HEK293T (cell line): ENCODE results near the gene NLRP7.
"Not testable (repeated sequence)": the region's sequence is repeated elsewhere in the genome, so short reads cannot be mapped to it uniquely, and the experiment has no call there.

ENCODE experiments used
- ARNT ChIP-seq: fragments of 450-650 bp; IDR thresholded peaks from 2 replicates; pipeline ENCODE4 v1.6.1; 2017; ENCODE audit warnings: mild to moderate bottlenecking
- BHLHE40 ChIP-seq: fragments of 450-650 bp; IDR thresholded peaks from 2 replicates; pipeline ENCODE4 v1.6.1; 2016; ENCODE audit warnings: mild to moderate bottlenecking, moderate library complexity, borderline replicate concordance
- CTBP1 ChIP-seq: fragments of 450-650 bp; IDR thresholded peaks from 2 replicates; pipeline ENCODE4 v1.6.1; 2016; ENCODE audit warnings: borderline replicate concordance
- ELF4 ChIP-seq: fragments of 450-650 bp; IDR thresholded peaks from 2 replicates; pipeline ENCODE4 v1.6.1; 2017; ENCODE audit warnings: antibody characterized with exemption
- FOXA1 ChIP-seq: fragments of 450-650 bp; IDR thresholded peaks from 2 replicates; pipeline ENCODE4 v1.6.1; 2016; ENCODE audit warnings: mild to moderate bottlenecking
- FOXM1 ChIP-seq: fragments of 450-650 bp; IDR thresholded peaks from 2 replicates; pipeline ENCODE4 v1.6.1; 2017; ENCODE audit warnings: mild to moderate bottlenecking, borderline replicate concordance
- L3MBTL2 ChIP-seq: fragments of 450-650 bp; conservative IDR thresholded peaks from 2 replicates; pipeline ENCODE4 v1.6.1; 2016; ENCODE audit warnings: mild to moderate bottlenecking
- NFRKB ChIP-seq: fragments of 450-650 bp; IDR thresholded peaks from 2 replicates; pipeline ENCODE4 v1.6.1; 2016; ENCODE audit warnings: mild to moderate bottlenecking, moderate library complexity
- PKNOX1 ChIP-seq: fragments of 450-650 bp; IDR thresholded peaks from 2 replicates; pipeline ENCODE4 v1.6.1; 2016
- SP1 ChIP-seq: fragments of 450-650 bp; IDR thresholded peaks from 2 replicates; pipeline ENCODE4 v1.6.1; 2017
- SUZ12 ChIP-seq: fragments of 450-650 bp; IDR thresholded peaks from 2 replicates; pipeline ENCODE4 v1.6.1; 2016; ENCODE audit warnings: mild to moderate bottlenecking
- TARDBP ChIP-seq: fragments of 450-650 bp; IDR thresholded peaks from 2 replicates; pipeline ENCODE4 v1.6.1; 2016
- ZNF384 ChIP-seq: fragments of 450-650 bp; IDR thresholded peaks from 2 replicates; pipeline ENCODE4 v1.6.1; 2016

- TF ChIP-seq ZNF384, SP1, FOXM1, SUZ12, ARNT, BHLHE40, FOXA1, PKNOX1, ELF4, TARDBP, CTBP1, L3MBTL2, NFRKB: not testable (repeated sequence)
These were observed 6.0 kb upstream of the NLRP7 start for GRCh38 chr19:54953345-54953713.
